SK-N-SH (cell line): ENCODE measurements around the gene SLC6A17. TPM values are rescaled to one million over a fixed set of nuclear protein-coding genes. Genes with fewer than 3 reads are reported as not detected.

Experiments used
- CTCF ChIA-PET: fragments of 300-600, 350-600 bp; formaldehyde crosslinking; extraction: SDS; loops from one replicate; lab custom pipeline; 2021; lab: Yijun Ruan, JAX
- POLR2A ChIA-PET: fragments of 350-600 bp; sonication (Branson Sonifier 250); formaldehyde crosslinking; extraction: SDS; loops from one replicate; lab custom pipeline; 2020; ENCODE audit warnings: antibody characterized with exemption, inconsistent platforms; lab: Yijun Ruan, JAX
- DNase-seq: peaks from one replicate; pipeline ENCODE4 v3.0.0; 2012
- H2AFZ ChIP-seq: fragments of 200-600 bp; sonication (generic); 2 replicates; pipeline ENCODE4 v1.8.1; 2016; ENCODE audit warnings: antibody characterized with exemption, mild to moderate bottlenecking, low read depth
- H3F3A ChIP-seq: fragments of 200-600 bp; sonication (generic); replicated peaks from 2 replicates; pipeline ENCODE3; 2016; ENCODE audit warnings: antibody characterized with exemption, mild to moderate bottlenecking; ENCODE audit not compliant: insufficient read depth
- H3K27ac ChIP-seq, 2 experiments: fragments of 200-500 bp in 1 of 2; fragments of 200-600 bp in 1 of 2; sonication (Bioruptor generic) in 1 of 2; sonication (generic), shearing (Covaris generic) in 1 of 2; 2 replicates each; pipeline versions ENCODE4 v1.5.1 to v1.6.1; 2014 to 2016; ENCODE audit warnings: low read depth in 2 of 2, inconsistent platforms in 1 of 2, low read length in 1 of 2, mild to moderate bottlenecking in 1 of 2, mixed read lengths in 1 of 2
- H3K27me3 ChIP-seq: fragments of 200-600 bp; sonication (generic), shearing (Covaris generic); 2 replicates; pipeline ENCODE4 v1.6.1; 2016; ENCODE audit warnings: mixed run types; ENCODE audit not compliant: insufficient read depth
- H3K36me3 ChIP-seq, 2 experiments: fragments of 200-500 bp in 1 of 2; fragments of 200-600 bp in 1 of 2; sonication (Bioruptor generic) in 1 of 2; sonication (generic) in 1 of 2; replicated peaks in 1 of 2; 2 replicates each; pipeline versions ENCODE3 to v1.5.1; 2014 to 2016; ENCODE audit warnings: low read length in 1 of 2, mild to moderate bottlenecking in 1 of 2; ENCODE audit not compliant: insufficient read depth in 2 of 2, control insufficient read depth in 1 of 2
- H3K4me1 ChIP-seq, 2 experiments: fragments of 200-500 bp in 1 of 2; fragments of 200-600 bp in 1 of 2; sonication (Bioruptor generic) in 1 of 2; sonication (generic), shearing (Covaris generic) in 1 of 2; 2 replicates each; pipeline versions ENCODE4 v1.5.1 to v1.6.1; 2014 to 2016; ENCODE audit warnings: low read depth in 1 of 2, low read length in 1 of 2, mixed run types in 1 of 2; ENCODE audit not compliant: insufficient read depth in 2 of 2, control insufficient read depth in 1 of 2
- H3K4me2 ChIP-seq: fragments of 200-600 bp; sonication (generic), shearing (Covaris generic); 2 replicates; pipeline ENCODE4 v1.6.1; 2017; ENCODE audit warnings: mixed run types
- H3K4me3 ChIP-seq, 2 experiments: fragments of 200-500 bp in 1 of 2; fragments of 200-600 bp in 1 of 2; sonication (Bioruptor generic) in 1 of 2; sonication (generic), shearing (Covaris generic) in 1 of 2; 2 replicates each; pipeline versions ENCODE4 v1.5.1 to v1.8.1; 2014 to 2016; ENCODE audit warnings: low read depth in 2 of 2, inconsistent platforms in 1 of 2, low read length in 1 of 2, mild to moderate bottlenecking in 1 of 2, mixed read lengths in 1 of 2, moderate library complexity in 1 of 2
- H3K79me2 ChIP-seq: fragments of 200-600 bp; sonication (generic); 2 replicates; pipeline ENCODE4 v1.8.1; 2017; ENCODE audit warnings: mild to moderate bottlenecking; ENCODE audit not compliant: insufficient read depth
- H3K9ac ChIP-seq: fragments of 200-600 bp; sonication (generic); 2 replicates; pipeline ENCODE4 v1.6.1; 2017; ENCODE audit warnings: mixed run types
- H3K9me2 ChIP-seq: fragments of 200-600 bp; sonication (generic); 2 replicates; pipeline ENCODE4 v1.6.1; 2017; ENCODE audit warnings: mixed run types
- H3K9me3 ChIP-seq: fragments of 200-600 bp; sonication (generic); 2 replicates; pipeline ENCODE4 v1.6.1; 2017; ENCODE audit warnings: mixed run types, mild to moderate bottlenecking, moderate library complexity
- H4K20me1 ChIP-seq: fragments of 200-600 bp; sonication (generic); 2 replicates; pipeline ENCODE4 v1.6.1; 2017; ENCODE audit warnings: mild to moderate bottlenecking, mixed run types; ENCODE audit not compliant: insufficient read depth
- ELF1 ChIP-seq: IDR thresholded peaks from 2 replicates; pipeline ENCODE4 v1.4.0; 2012
- FOSL2 ChIP-seq: IDR thresholded peaks from 2 replicates; pipeline ENCODE4 v1.4.0; 2012; ENCODE audit warnings: low read depth, mild to moderate bottlenecking, moderate library complexity, borderline replicate concordance
- GATA2 ChIP-seq: sonication (generic); formaldehyde crosslinking; IDR thresholded peaks from 2 replicates; pipeline ENCODE4 v1.5.0; 2020; ENCODE audit warnings: mild to moderate bottlenecking, missing genetic modification reagents
- NFIC ChIP-seq: IDR thresholded peaks from 2 replicates; pipeline ENCODE4 v1.4.0; 2012; ENCODE audit warnings: borderline replicate concordance
- NRF1 ChIP-seq: IDR thresholded peaks from 2 replicates; pipeline ENCODE4 v1.6.1; 2012; ENCODE audit warnings: low read depth, mild to moderate bottlenecking, low read length
- POLR2AphosphoS5 ChIP-seq: IDR thresholded peaks from 2 replicates; pipeline ENCODE4 v1.6.1; 2012; ENCODE audit warnings: low read depth, low read length
- RAD21 ChIP-seq: IDR thresholded peaks from 2 replicates; pipeline ENCODE4 v1.6.1; 2012; ENCODE audit warnings: mild to moderate bottlenecking, low read length
- SMC3 ChIP-seq: IDR thresholded peaks from 2 replicates; pipeline ENCODE4 v1.6.1; 2012; ENCODE audit warnings: low read depth, low read length, improper control_type of control experiment
- TAF1 ChIP-seq: IDR thresholded peaks from 2 replicates; pipeline ENCODE4 v1.6.1; 2012; ENCODE audit warnings: low read depth, mild to moderate bottlenecking, low read length, moderate library complexity, borderline replicate concordance
- TEAD4 ChIP-seq: IDR thresholded peaks from 2 replicates; pipeline ENCODE4 v1.4.0; 2012; ENCODE audit warnings: mild to moderate bottlenecking, borderline replicate concordance; ENCODE audit not compliant: insufficient read depth
- USF1 ChIP-seq: IDR thresholded peaks from 2 replicates; pipeline ENCODE4 v1.4.0; 2012; ENCODE audit warnings: low read depth, borderline replicate concordance
- USF2 ChIP-seq: fragments of 150-350 bp; IDR thresholded peaks from 2 replicates; pipeline ENCODE4 v1.6.1; 2017; ENCODE audit warnings: antibody characterized with exemption, low read length, low read depth, borderline replicate concordance
- WGBS: methylation state at CpG from one replicate; pipeline ENCODE4 v1.1.6; 2017; ENCODE audit warnings: low lambda C conversion rate; 5-methylcytosine and 5-hydroxymethylcytosine counted together
- polyA plus RNA-seq, 3 experiments: library from polyadenylated mRNA; depleted of rRNA; stranded (reverse); fragments of >200 nt; gene quantifications; 2 replicates each; pipeline ENCODE4 v1.2.3, GENCODE V29; 2012
- TF ChIP-seq, protein P1 (sequence below): IDR thresholded peaks from 2 replicates; pipeline ENCODE4 v1.4.0; 2012; ENCODE audit warnings: low read depth, borderline replicate concordance
- TF ChIP-seq, protein P2 (sequence below): fragments of 150-350 bp; IDR thresholded peaks from 2 replicates; pipeline ENCODE4 v1.6.1; 2016; ENCODE audit warnings: mild to moderate bottlenecking, low read depth, low read length
- TF ChIP-seq, protein P3 (sequence below): fragments of 200-600 bp; sonication (generic); IDR thresholded peaks from 2 replicates; pipeline ENCODE4 v1.6.1; 2017; ENCODE audit warnings: antibody characterized with exemption, mild to moderate bottlenecking, moderate library complexity
- TF ChIP-seq, protein P4 (sequence below): IDR thresholded peaks from 2 replicates; pipeline ENCODE4 v1.4.0; 2012; ENCODE audit warnings: low read depth

Gene SLC6A17
- polyA plus RNA-seq (2012; rRNA removed) = 0.62 and 0.67 TPM in 2 replicates
- polyA plus RNA-seq (2012; cell fraction: cytosol; rRNA removed) = 0.28 and 0.46 TPM in 2 replicates
- 2.0 and 2.1 TPM in 2 replicates for polyA plus RNA-seq (2012; cell fraction: nucleus; rRNA removed)

- Histone ChIP-seq H3K9ac (no peak within 1 kb of the TSS), H3K27ac (no peak within 1 kb of the TSS)
- POLR2A ChIA-PET = no interaction called here
Measured at GRCh38 chr1:110150330-110151174, at the start of gene SLC6A17. SLC6A17 (plus strand) TSS chr1:110150494; CDS start chr1:110166930, 16,436 bp downstream.

GRCh38 chr1:110102081-110102480 is 48.2 kb upstream of the SLC6A17 start:
- Histone ChIP-seq H3K4me2 (no peak overlapping the region), H4K20me1 (no peaks in the 10 kb centered on the region), H3K9me3 (no peaks in the 10 kb centered on the region), H3K4me3 (no peak overlapping the region), H3K27me3 (no peaks in the 10 kb centered on the region), H3F3A (no peaks in the 10 kb centered on the region), H2AFZ (0 out of 2 replicates have a peak overlapping the region, but pooled peaks have one; percentile 41), H3K27ac (peak overlapping the region in 1 of 2 experiments; percentile 50; a peak in 2 of 4 replicates), H3K4me1 (peaks cover 4 to 69% of the 10 kb centered on the region in 2 experiments; a peak in 3 of 4 replicates), H3K9ac (no peak overlapping the region), H3K79me2 (no peaks in the 10 kb centered on the region), H3K9me2 (no peaks in the 10 kb centered on the region), H3K36me3 (no peaks in the 10 kb centered on the region)
- WGBS = 68% methylated on average over 7 of the region's 7 CpGs
- ChIA-PET POLR2A (interaction anchor here (2.0 kb wide), 1 partner anchor 52 kb away, joined by 5 read pairs; no protein-coding TSS in a partner anchor), CTCF (interaction anchor here (0.8 to 51.7 kb wide), 8 partner anchors 12 to 358 kb away, joined by 3 to 1768 read pairs (median 5); partner anchors contain the start of genes AHCYL1 and STRIP1)
- DNase-seq = peak; percentile 42
- TF ChIP-seq, protein P1, sequence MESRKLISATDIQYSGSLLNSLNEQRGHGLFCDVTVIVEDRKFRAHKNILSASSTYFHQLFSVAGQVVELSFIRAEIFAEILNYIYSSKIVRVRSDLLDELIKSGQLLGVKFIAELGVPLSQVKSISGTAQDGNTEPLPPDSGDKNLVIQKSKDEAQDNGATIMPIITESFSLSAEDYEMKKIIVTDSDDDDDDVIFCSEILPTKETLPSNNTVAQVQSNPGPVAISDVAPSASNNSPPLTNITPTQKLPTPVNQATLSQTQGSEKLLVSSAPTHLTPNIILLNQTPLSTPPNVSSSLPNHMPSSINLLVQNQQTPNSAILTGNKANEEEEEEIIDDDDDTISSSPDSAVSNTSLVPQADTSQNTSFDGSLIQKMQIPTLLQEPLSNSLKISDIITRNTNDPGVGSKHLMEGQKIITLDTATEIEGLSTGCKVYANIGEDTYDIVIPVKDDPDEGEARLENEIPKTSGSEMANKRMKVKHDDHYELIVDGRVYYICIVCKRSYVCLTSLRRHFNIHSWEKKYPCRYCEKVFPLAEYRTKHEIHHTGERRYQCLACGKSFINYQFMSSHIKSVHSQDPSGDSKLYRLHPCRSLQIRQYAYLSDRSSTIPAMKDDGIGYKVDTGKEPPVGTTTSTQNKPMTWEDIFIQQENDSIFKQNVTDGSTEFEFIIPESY = no peak
- TF ChIP-seq NRF1 (no peak), TEAD4 (no peak), TAF1 (no peak), USF1 (no peak), USF2 (no peak)
- TF ChIP-seq, protein P2, sequence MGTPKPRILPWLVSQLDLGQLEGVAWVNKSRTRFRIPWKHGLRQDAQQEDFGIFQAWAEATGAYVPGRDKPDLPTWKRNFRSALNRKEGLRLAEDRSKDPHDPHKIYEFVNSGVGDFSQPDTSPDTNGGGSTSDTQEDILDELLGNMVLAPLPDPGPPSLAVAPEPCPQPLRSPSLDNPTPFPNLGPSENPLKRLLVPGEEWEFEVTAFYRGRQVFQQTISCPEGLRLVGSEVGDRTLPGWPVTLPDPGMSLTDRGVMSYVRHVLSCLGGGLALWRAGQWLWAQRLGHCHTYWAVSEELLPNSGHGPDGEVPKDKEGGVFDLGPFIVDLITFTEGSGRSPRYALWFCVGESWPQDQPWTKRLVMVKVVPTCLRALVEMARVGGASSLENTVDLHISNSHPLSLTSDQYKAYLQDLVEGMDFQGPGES = no peak
- TF ChIP-seq, protein P3, sequence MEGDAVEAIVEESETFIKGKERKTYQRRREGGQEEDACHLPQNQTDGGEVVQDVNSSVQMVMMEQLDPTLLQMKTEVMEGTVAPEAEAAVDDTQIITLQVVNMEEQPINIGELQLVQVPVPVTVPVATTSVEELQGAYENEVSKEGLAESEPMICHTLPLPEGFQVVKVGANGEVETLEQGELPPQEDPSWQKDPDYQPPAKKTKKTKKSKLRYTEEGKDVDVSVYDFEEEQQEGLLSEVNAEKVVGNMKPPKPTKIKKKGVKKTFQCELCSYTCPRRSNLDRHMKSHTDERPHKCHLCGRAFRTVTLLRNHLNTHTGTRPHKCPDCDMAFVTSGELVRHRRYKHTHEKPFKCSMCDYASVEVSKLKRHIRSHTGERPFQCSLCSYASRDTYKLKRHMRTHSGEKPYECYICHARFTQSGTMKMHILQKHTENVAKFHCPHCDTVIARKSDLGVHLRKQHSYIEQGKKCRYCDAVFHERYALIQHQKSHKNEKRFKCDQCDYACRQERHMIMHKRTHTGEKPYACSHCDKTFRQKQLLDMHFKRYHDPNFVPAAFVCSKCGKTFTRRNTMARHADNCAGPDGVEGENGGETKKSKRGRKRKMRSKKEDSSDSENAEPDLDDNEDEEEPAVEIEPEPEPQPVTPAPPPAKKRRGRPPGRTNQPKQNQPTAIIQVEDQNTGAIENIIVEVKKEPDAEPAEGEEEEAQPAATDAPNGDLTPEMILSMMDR = no peak

More at GRCh38 chr1:110150330-110151174, at the start of gene SLC6A17:
- H3F3A ChIP-seq = peaks cover 5% of the 10 kb centered on the region
- CTCF ChIA-PET = interaction anchor here (0.6 to 7.3 kb wide), 11 partner anchors 8 to 310 kb away, joined by 3 to 76 read pairs (median 4); partner anchors contain the start of gene UBL4B
- peaks cover 0 to 9% of the 10 kb centered on the region in 2 experiments; a peak in 1 of 4 replicates for H3K4me1 ChIP-seq
- peak within 1 kb of the TSS; percentile 82 for H3K4me2 ChIP-seq
- peak within 1 kb of the TSS; percentile 44 to 63 for H3K4me3 ChIP-seq
- WGBS = 3% methylated on average over 15 of the region's 104 CpGs
- H2AFZ ChIP-seq = peak within 1 kb of the TSS; percentile 46; the same call in 1 of the 2 replicates
- H3K36me3 ChIP-seq = no peaks in the 10 kb centered on the region
- no peaks in the 10 kb centered on the region for H3K9me3 ChIP-seq
- DNase-seq = peak; percentile 82
- no peaks in the 10 kb centered on the region for H4K20me1 ChIP-seq
- H3K27me3 ChIP-seq = peaks cover 23% of the 10 kb centered on the region; the same call in 1 of the 2 replicates
- H3K9me2 ChIP-seq = no peaks in the 10 kb centered on the region
- peak; percentile 17; the same call in 1 of the 2 replicates for TF ChIP-seq FOSL2
- no peak for TF ChIP-seq SMC3
- TF ChIP-seq, protein P4, sequence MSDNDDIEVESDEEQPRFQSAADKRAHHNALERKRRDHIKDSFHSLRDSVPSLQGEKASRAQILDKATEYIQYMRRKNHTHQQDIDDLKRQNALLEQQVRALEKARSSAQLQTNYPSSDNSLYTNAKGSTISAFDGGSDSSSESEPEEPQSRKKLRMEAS = peak; percentile 88
- TF ChIP-seq ELF1 = no peak
- no peak for TF ChIP-seq GATA2 (CRISPR knock-in tag)
- TF ChIP-seq RAD21 = no peak
- TF ChIP-seq TAF1 = no peak
- no peak for TF ChIP-seq POLR2AphosphoS5
- TF ChIP-seq USF2 = no peak
- TF ChIP-seq NFIC = no peak
- H3K79me2 ChIP-seq = no peaks in the 10 kb centered on the region
